ENCODE measurements around the gene DIPK1B. TPM values are rescaled to one million over a fixed set of nuclear protein-coding genes. Genes with fewer than 3 reads are reported as not detected.

DIPK1B gene
- total RNA-seq, 2 donors from 2014 or later, result 1.3 to 3.2 TPM

GRCh38 chr9:136740971-136741882 lies 28.9 kb downstream of the DIPK1B start:
- ATAC-seq, result no peak
- no peaks in the 10 kb centered on the region for H3K36me3 Mint-ChIP-seq (ENCODE audit: low read depth)
- peak overlapping the region; percentile 37 for H3K27ac Mint-ChIP-seq
- no peak for DNase-seq
- peaks cover 14% of the 10 kb centered on the region for H3K27me3 Mint-ChIP-seq
- H3K4me3 Mint-ChIP-seq, result peak overlapping the region; percentile 59
- no peaks in the 10 kb centered on the region for H3K9me3 ChIP-seq (ENCODE audit: control insufficient read depth, low read length, poor library complexity, severe bottlenecking)
- peaks cover 2% of the 10 kb centered on the region for H3K4me1 Mint-ChIP-seq

- DNase-seq (no peak), ATAC-seq (peak; percentile 60)
- H3K4me3 Mint-ChIP-seq, result peak overlapping the region; percentile 59
- no peaks in the 10 kb centered on the region for H3K36me3 Mint-ChIP-seq (ENCODE audit: low read depth)
- no peaks in the 10 kb centered on the region for H3K9me3 ChIP-seq (ENCODE audit: control insufficient read depth, low read length, poor library complexity, severe bottlenecking)
- peaks cover 18% of the 10 kb centered on the region for H3K27me3 Mint-ChIP-seq
- H3K4me1 Mint-ChIP-seq, result peaks cover 2% of the 10 kb centered on the region
- H3K27ac Mint-ChIP-seq, result peak overlapping the region; percentile 37
Observed at GRCh38 chr9:136741883-136742571, 29.7 kb downstream of the DIPK1B start.

GRCh38 chr9:136742591-136743391 lies 30.4 kb downstream of the DIPK1B start, which contains the start of gene LCN10:
TSS of gene LCN10 (minus strand) at chr9:136742940. CDS start at chr9:136742903, 37 bp downstream.
- Mint-ChIP-seq H3K36me3 (ENCODE audit: low read depth) (no peaks in the 10 kb centered on the region), H3K4me1 (peaks cover 2% of the 10 kb centered on the region), H3K4me3 (peak within 1 kb of the TSS; percentile 59), H3K27ac (peak within 1 kb of the TSS; percentile 37), H3K27me3 (peaks cover 24% of the 10 kb centered on the region)
- H3K9me3 ChIP-seq (ENCODE audit: control insufficient read depth, low read length, poor library complexity, severe bottlenecking), result no peaks in the 10 kb centered on the region
- ATAC-seq (no peak), DNase-seq (no peak)

- Mint-ChIP-seq H3K4me3 (no peak overlapping the region), H3K36me3 (ENCODE audit: low read depth) (no peaks in the 10 kb centered on the region), H3K27ac (no peak overlapping the region), H3K27me3 (peaks cover 32% of the 10 kb centered on the region), H3K4me1 (peaks cover 2% of the 10 kb centered on the region)
- DNase-seq (no peak), ATAC-seq (no peak)
- H3K9me3 ChIP-seq (ENCODE audit: control insufficient read depth, low read length, poor library complexity, severe bottlenecking), result no peaks in the 10 kb centered on the region
Observed at GRCh38 chr9:136743639-136744211, 31.4 kb downstream of the DIPK1B start.

GRCh38 chr9:136744773-136745172 lies 32.4 kb downstream of the DIPK1B start:
- no peak overlapping the region for H3K4me3 Mint-ChIP-seq
- H3K4me1 Mint-ChIP-seq, result peaks cover 2% of the 10 kb centered on the region
- ATAC-seq (no peak), DNase-seq (no peak)
- no peaks in the 10 kb centered on the region for H3K36me3 Mint-ChIP-seq (ENCODE audit: low read depth)
- no peak overlapping the region for H3K27ac Mint-ChIP-seq
- peaks cover 38% of the 10 kb centered on the region for H3K27me3 Mint-ChIP-seq
- no peaks in the 10 kb centered on the region for H3K9me3 ChIP-seq (ENCODE audit: control insufficient read depth, low read length, poor library complexity, severe bottlenecking)

- Mint-ChIP-seq H3K27me3 (peaks cover 38% of the 10 kb centered on the region), H3K27ac (no peak overlapping the region), H3K4me1 (peaks cover 2% of the 10 kb centered on the region), H3K36me3 (ENCODE audit: low read depth) (no peaks in the 10 kb centered on the region), H3K4me3 (no peak overlapping the region)
- ATAC-seq, result no peak
- H3K9me3 ChIP-seq (ENCODE audit: control insufficient read depth, low read length, poor library complexity, severe bottlenecking), result no peaks in the 10 kb centered on the region
- no peak for DNase-seq
Observed at GRCh38 chr9:136745389-136746154, 33.2 kb downstream of the DIPK1B start.

- Mint-ChIP-seq H3K27me3 (peaks cover 38% of the 10 kb centered on the region), H3K36me3 (ENCODE audit: low read depth) (no peaks in the 10 kb centered on the region), H3K4me3 (no peak overlapping the region), H3K4me1 (peaks cover 2% of the 10 kb centered on the region), H3K27ac (no peak overlapping the region)
- DNase-seq, result no peak
- no peaks in the 10 kb centered on the region for H3K9me3 ChIP-seq (ENCODE audit: control insufficient read depth, low read length, poor library complexity, severe bottlenecking)
- ATAC-seq, result no peak
Observed at GRCh38 chr9:136746155-136746490, 33.8 kb downstream of the DIPK1B start.

GRCh38 chr9:136746621-136747020 lies 34.2 kb downstream of the DIPK1B start:
- H3K27ac Mint-ChIP-seq, result no peak overlapping the region
- no peaks in the 10 kb centered on the region for H3K9me3 ChIP-seq (ENCODE audit: control insufficient read depth, low read length, poor library complexity, severe bottlenecking)
- ATAC-seq (no peak), DNase-seq (no peak)
- peaks cover 34% of the 10 kb centered on the region for H3K27me3 Mint-ChIP-seq
- H3K4me1 Mint-ChIP-seq, result no peaks in the 10 kb centered on the region
- no peaks in the 10 kb centered on the region for H3K36me3 Mint-ChIP-seq (ENCODE audit: low read depth)
- no peak overlapping the region for H3K4me3 Mint-ChIP-seq

- Mint-ChIP-seq H3K36me3 (ENCODE audit: low read depth) (no peaks in the 10 kb centered on the region), H3K27ac (no peak overlapping the region), H3K4me3 (no peak overlapping the region), H3K4me1 (no peaks in the 10 kb centered on the region), H3K27me3 (peaks cover 33% of the 10 kb centered on the region)
- no peak for ATAC-seq
- no peak for DNase-seq
- H3K9me3 ChIP-seq (ENCODE audit: control insufficient read depth, low read length, poor library complexity, severe bottlenecking), result no peaks in the 10 kb centered on the region
Observed at GRCh38 chr9:136747161-136748060, 35.0 kb downstream of the DIPK1B start.

GRCh38 chr9:136748201-136748600 lies 35.8 kb downstream of the DIPK1B start, which contains the start of gene LCN6:
TSS of gene LCN6 (minus strand) at chr9:136748525. CDS start at chr9:136748483, 42 bp downstream.
- DNase-seq, result no peak
- H3K9me3 ChIP-seq (ENCODE audit: control insufficient read depth, low read length, poor library complexity, severe bottlenecking), result no peaks in the 10 kb centered on the region
- no peaks in the 10 kb centered on the region for H3K36me3 Mint-ChIP-seq (ENCODE audit: low read depth)
- H3K27ac Mint-ChIP-seq, result no peak within 1 kb of the TSS
- no peak within 1 kb of the TSS for H3K4me3 Mint-ChIP-seq
- peaks cover 31% of the 10 kb centered on the region for H3K27me3 Mint-ChIP-seq
- ATAC-seq, result no peak
- no peaks in the 10 kb centered on the region for H3K4me1 Mint-ChIP-seq

GRCh38 chr9:136748666-136749611 lies 36.6 kb downstream of the DIPK1B start:
- Mint-ChIP-seq H3K27ac (no peak overlapping the region), H3K27me3 (peaks cover 24% of the 10 kb centered on the region), H3K4me3 (no peak overlapping the region), H3K36me3 (ENCODE audit: low read depth) (no peaks in the 10 kb centered on the region), H3K4me1 (no peaks in the 10 kb centered on the region)
- ATAC-seq (no peak), DNase-seq (no peak)
- H3K9me3 ChIP-seq (ENCODE audit: control insufficient read depth, low read length, poor library complexity, severe bottlenecking), result no peaks in the 10 kb centered on the region
